GM18907 (cell line): ENCODE data around the gene DPP7.
A peak's percentile ranks its signal among the peaks of the same experiment; 100 is the strongest.

Source experiments
- ATAC-seq: cut with Tn5 transposase; IDR thresholded peaks from one replicate; pipeline ENCODE4 v1.9.1; 2021; ENCODE audit warnings: mild to moderate bottlenecking, moderate library complexity; ENCODE audit not compliant: unreplicated experiment

The DPP7 gene

DNA sequence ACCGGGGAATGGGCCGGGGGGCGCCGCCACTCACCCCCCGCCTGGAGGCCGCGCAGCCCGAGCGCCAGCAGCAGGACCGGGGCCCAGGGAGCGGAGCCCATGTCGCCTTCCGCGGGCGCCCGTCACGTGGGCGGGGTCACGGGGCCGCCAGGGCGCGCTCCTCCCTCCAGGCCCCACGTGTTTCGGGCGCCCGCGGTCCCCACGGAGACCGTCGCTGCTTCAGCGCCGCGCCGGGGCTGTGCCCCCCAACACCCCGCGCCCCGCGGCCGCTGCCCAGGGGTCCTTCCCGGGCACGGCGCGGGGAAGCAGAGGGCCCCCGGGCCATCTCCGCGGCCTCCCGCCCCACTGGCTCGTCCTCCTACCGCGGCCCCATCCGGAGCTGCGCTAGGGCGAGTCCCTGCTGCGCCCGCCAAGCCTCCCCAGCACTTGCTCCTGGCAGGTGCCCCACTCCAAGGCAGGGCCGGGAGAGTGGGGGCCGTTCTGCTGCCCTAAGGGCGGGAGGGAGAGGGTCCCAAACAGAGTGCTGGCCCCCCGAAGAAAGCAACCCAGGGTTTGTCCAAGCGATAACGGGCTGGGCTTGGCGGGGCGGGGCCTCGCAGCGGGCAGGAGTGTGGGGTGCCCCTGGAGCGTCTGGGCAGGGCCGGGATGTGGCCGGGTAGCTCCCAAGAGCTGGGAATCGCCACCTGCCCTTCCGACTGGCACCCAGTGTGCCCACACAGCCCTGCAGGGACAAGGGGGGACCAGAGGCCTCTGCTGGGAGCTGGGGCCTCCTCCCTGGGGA, at the start of gene DPP7:
Gene DPP7 (minus strand): TSS at position 121 of the 781 bp plus-strand sequence. CDS start 20 bp downstream, at position 101.
- peak; percentile 58 for ATAC-seq

DNA sequence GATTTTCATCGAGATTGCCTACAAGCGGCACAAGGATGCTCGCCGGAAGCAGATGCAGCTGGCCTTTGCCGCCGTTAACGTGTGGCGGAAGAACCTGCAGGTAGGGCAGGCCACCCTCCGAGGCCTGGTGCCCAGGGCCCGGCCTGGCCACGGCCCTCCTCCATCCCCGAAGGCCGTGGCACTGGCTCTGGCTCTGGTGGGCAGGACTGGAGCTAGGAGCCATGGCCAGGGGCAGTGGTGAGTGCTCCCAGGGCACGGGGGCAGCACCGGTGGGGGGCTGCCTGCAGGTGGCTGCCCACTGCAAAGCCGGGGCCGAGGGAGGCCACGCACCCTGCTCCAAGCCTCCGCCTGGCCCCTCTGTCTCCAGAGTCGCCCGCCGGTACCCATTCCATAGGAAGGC, 49.3 kb upstream of the DPP7 start:
- no peak for ATAC-seq

DNA sequence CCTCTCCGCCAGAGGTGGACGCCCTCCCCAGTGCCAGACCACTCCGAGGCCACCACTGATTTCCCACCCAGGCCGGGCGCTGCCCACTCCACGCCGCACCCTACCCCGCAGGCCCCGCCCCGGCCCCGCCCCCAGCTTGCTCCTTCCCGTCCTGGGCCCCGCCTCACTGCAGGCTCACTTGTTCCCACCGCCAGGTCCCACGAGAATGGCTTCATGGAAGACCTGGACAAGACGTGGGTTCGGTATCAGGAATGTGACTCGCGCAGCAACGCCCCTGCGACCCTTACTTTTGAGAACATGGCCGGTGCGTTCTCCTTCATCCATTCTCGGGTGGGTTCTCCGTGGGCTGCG, 48.8 kb upstream of the DPP7 start:
- ATAC-seq = no peak

DNA sequence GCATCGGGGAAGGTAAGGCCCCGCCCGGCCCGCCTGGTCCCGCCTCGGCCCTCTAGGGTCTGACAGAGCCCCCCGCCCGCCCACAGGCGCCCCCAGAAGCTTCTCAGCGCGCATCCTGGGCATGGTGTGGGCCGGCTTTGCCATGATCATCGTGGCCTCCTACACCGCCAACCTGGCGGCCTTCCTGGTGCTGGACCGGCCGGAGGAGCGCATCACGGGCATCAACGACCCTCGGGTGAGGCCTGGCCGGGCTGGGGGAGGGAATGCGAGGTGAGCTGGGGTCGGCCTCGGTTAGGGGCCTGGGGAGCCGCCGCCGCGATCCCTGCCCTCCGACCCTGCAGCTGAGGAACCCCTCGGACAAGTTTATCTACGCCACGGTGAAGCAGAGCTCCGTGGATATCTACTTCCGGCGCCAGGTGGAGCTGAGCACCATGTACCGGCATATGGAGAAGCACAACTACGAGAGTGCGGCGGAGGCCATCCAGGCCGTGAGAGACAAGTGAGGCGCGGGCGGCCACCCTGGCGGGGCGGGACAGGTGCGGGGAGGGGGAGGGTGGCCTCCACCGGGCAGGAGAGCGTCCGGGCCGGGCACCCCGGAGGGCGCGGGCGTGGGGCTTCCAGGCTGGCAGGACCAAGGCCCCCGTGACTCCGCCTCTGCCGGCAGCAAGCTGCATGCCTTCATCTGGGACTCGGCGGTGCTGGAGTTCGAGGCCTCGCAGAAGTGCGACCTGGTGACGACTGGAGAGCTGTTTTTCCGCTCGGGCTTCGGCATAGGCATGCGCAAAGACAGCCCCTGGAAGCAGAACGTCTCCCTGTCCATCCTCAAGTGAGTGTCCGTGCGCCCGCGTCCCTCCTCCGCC, 48.2 kb upstream of the DPP7 start:
- no peak for ATAC-seq

DNA sequence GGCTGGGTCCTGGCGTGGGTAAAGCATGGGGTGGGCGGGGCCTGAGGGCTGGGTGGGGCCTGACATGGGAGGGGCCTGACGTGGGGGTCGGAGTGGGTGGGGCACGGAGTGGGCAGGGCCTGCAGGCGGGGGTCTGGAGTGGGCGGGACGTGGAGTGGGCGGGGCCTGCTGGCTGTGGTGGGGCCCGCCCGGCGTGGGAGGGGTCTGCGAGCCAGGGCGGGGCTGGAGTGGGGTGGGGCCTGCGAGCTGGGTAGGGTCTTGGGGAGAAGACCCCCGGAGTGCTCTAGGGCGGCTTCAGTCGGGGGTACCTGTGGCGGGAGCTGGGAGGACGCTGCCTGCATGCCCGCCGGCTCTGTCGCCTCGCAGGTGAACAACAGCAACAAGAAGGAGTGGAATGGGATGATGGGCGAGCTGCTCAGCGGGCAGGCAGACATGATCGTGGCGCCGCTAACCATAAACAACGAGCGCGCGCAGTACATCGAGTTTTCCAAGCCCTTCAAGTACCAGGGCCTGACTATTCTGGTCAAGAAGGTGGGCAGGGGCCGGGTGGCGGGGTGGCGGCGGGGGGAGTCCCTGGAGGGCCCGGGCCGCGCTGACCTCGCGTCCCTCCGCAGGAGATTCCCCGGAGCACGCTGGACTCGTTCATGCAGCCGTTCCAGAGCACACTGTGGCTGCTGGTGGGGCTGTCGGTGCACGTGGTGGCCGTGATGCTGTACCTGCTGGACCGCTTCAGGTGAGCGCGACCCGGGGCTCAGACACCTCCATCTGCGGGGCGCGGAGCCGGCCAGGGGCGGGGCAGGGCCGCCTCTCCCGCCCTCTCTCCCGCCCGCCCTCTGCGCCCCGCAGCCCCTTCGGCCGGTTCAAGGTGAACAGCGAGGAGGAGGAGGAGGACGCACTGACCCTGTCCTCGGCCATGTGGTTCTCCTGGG, 47.3 kb upstream of the DPP7 start:
- ATAC-seq = no peak

DNA sequence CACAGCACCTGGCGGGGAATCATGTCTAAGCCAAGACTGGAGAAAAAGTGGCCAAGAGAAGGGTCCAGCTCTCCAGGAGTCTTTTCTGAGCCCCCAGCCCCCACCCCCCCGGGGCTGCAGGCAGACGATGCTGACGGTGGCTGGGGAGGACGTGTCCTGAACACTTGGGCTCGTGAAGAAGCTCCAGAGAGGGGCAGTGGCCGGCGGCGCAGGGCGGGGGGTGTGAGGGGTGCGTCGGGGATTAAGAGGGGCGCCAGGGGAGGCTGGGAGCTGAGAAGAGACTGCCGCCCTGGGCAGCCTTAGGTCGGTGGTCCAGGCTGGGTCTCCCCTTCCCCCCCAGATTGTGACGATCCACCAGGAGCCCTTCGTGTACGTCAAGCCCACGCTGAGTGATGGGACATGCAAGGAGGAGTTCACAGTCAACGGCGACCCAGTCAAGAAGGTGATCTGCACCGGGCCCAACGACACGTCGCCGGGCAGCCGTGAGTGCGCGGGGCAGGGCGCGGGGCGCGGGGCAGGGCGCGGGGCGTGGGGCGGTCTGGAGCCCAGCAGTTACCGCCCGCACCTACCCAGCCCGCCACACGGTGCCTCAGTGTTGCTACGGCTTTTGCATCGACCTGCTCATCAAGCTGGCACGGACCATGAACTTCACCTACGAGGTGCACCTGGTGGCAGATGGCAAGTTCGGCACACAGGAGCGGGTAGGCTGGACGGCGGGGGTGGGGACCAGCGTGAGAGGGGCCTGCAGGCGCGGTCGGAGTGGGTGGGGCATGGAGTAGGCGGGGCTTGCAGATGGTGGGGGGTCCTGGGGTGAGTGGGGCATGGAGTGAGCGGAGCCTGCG, 46.4 kb upstream of the DPP7 start:
- ATAC-seq = no peak

DNA sequence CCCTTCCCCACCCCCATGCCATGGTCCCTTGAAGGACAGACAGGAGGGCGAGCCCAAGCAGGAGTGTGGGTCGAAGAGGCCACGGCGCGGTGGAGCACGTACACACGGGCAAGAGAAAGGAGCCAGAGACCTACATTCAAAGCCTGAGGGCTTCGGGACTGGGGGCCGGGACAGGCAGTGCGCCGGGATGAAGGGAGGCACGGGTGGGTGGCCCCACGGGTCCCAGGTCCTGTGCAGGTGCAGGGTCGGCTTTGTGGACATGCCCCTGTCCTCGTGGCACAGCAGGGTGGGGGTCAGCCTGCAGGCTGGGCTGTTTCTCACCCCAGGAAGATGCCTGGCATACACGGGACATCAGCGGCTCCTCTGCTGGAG, 45.5 kb upstream of the DPP7 start:
- ATAC-seq = no peak

DNA sequence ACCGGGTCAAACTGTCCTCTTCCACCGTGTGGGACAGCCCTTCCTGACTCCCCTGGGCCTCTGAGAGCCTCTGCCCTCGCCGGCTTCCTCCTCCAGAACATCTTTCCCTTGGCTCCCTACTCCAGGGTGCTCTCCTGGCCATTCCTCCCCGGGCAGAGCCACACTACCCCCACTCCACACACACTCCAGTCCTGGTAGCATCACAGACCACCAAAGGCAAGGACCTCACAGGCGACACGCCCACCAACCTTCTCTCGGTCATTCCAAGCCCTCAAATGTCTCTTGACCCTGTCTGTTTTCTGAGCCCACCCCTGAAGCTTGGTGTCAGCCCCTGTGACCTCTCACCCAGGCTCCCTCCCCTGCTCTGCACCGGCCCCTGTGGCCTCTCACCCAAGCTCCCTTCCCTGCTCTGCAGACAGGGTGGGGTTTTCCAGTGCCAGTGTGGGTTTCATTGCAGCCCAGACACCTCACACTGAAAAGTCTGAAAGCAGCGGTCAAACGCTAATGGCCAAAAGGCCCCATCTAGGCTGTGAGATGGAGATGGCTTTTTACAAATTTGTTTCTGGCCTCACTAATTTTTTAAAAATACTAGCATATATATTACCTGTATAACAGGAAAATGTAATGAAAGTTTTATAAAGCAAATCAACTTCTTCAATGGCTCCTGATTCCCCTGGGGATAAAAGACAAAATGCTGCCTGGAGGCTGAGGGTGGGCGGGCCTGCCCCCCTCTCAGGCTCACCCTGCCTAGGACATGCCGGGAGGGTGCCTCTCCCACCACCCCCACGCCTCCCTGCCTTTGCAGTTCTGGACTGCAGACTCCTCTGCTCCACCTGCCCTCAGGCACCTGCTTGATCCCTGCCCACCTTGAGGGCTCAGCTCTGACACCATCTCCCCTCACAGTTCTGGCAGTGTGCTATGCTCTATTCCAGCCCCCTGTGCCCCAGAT, 44.8 kb upstream of the DPP7 start:
- no peak for ATAC-seq

DNA sequence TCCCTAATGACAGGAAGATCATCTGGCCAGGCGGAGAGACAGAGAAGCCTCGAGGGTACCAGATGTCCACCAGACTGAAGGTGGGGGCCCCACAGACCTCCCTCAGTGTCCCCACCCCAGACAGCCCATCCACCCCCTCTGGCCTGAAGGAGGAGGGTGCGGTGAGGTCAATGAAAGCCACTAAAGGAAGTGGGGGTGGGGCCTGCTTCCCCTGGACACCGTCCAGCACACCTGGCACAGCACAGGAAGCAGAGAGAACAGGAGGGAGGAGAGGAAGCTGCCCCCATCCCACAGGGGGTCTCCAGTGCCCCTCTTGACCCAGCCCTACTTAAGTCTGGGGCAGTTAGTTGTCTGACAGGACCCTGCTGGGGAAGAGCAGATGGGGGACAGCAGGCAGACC, 44.1 kb upstream of the DPP7 start:
- ATAC-seq = no peak

DNA sequence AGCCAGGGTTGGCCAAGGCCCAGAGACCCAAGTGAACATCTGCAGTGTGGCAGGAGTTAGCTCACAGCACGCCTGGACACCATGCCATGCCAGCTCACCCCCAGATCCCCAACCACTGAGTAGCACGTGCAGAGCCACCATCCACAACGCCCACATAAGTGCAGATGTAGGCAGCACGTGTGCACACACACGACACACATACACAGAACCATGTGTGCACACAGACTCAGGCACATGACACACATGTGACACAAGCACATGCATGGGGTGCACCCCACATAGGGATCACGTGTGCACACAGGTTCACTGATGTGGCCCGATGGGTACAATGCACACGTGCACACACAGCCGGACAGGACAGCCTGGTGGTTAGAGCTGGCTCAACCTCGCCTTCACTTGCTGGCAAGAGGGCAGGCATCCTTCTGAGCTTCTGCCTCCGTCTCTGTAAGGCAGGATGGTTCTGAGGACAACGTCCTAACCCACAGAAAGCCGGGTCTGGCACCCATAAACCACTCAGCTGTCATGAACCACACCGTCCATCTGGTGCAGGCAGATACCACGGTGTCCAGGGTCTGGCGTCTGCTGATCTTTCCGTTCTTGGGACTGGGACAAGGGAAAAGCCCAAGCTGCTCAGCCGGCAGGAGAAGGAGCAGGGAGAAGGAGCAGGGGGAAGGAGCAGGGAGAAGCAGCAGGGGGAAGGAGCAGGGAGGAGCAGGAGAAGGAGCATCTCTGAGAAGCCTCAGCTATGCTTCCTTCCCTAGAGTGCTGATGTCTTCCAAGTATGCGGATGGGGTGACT, 43.3 kb upstream of the DPP7 start:
- ATAC-seq = no peak

DNA sequence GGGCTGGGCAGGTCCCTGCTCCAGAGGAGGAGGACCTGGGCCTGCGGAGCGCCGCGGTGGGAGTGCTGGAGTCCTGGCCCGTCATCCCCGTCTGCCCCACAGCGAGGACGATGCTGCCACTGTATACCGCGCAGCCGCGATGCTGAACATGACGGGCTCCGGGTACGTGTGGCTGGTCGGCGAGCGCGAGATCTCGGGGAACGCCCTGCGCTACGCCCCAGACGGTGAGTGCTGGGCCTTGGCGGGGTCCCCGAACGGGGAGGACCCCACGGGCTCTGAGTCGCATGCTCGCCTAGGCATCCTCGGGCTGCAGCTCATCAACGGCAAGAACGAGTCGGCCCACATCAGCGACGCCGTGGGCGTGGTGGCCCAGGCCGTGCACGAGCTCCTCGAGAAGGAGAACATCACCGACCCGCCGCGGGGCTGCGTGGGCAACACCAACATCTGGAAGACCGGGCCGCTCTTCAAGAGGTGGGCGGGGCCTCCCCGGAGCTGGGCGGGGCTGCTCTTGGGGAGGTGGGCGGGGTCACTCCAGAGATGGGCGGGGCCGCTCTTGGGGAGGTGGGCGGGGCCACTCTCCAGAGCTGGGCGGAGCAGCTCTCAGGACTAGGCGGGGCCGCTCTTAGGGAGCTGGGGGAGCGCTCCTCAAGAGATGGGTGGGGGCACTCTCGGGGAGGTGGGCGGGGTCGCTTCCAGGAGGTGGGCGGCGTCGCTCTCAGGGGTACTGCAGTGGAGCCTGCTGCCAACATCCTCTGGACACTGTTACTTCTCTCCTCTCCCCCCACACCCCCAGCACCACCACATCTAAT, 42.2 kb upstream of the DPP7 start:
- no peak for ATAC-seq

DNA sequence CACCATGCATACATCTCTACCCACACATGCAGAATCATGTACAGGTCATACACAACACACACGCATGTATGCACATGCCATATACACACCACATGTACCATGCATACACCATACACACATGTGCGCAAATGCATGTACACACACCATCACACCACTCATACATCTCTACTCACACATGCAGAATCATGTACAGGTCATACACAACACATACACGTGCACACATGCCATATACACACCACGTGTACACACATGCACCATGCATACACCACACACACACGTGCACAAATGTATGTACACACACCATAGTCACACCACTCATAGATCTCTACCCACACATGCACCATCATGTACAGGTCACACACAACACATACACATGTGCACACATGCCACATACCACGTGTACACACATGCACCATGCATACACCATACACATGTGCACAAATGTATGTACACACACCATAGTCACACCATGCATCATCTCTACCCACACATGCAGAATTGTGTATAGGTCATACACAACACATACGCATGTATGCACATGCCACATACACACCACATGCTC, 38.4 kb upstream of the DPP7 start:
- ATAC-seq = no peak

DNA sequence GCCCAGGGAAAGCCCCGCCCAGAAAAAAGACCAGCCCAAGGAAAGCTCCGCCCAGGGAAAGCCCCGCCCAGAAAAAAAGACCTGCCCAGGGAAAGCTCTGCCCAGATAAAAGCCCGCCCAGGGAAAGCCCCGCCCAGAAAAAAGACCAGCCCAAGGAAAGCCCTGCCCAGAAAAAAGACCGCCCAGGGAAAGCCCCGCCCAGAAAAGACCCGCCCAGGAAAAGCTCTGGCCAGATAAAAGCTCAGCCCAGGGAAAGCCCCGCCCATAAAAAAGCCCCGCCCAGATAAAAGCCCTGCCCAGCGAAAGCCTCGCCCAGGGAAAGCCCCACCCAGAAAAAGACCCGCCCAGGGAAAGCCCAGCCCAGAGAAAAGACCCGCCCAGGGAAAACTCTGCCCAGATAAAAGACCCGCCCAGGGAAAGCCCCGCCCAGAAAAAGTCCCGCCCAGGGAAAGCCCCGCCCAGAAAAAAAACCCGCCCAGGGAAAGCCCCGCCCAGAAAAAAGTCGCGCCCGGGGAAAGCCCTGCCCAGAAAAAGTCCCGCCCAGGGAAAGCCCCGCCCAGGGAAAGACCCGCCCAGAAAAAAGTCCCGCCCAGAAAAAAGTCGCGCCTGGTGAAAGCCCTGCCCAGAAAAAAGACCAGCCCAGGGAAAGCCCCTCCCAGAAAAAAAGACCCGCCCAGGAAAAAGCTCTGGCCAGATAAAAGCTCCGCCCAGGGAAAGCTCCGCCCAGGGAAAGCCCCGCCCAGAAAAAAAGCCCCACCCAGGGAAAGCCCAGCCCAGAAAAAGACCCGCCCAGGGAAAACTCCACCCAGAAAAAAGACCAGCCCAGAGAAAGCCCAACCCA, 36.3 kb upstream of the DPP7 start:
- peak; percentile 41 for ATAC-seq

DNA sequence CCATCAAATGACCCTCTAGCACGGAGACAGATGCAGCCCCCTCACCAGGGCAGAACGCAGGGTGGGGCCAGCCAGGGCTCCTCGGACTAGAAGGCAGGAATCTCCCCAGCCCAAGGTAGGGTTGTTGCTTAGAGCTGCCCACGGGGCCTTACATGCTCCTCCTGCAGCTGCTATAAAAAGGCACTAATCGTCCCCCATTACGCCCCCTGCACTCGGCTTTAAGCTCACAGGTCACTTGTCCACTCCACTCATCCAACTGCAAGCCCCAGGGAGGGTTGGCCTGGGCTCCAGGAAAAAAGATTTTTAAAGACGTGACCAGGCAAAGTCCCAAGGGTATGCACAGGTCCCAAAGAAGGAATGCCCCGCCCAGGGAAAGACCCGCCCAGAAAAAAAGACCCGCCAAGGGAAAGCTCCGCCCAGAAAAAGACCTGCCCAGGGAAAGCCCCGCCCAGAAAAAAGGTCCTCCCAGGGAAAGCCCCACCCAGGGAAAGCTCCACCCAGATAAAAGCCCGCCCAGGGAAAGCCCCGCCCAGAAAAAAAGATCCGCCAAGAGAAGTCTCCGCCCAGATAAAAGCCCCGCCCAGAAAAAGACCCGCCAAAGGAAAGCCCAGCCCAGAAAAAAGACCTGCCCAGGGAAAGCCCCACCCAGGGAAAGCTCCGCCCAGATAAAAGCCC, 35.5 kb upstream of the DPP7 start:
- peak; percentile 16 for ATAC-seq

DNA sequence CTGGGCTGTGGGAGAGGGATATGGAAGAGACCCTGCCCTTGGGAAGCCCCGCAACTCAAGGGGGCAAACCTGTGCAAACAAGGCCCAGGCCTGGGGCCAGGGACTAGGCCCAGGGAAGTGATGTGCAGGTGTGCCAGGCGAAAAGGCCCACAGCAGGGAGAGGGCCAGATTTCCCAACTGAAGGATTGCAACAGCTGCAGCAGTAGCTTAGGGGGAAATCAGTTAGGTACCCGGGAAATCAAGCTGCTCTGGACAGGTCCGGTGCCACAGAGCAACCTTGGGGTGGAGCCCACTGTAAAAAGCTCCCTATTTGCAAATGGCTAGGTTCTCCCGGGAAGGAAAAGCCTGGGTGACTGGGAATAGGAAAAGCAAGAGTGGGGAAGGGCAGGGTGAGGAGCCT, 34.8 kb upstream of the DPP7 start:
- no peak for ATAC-seq

DNA sequence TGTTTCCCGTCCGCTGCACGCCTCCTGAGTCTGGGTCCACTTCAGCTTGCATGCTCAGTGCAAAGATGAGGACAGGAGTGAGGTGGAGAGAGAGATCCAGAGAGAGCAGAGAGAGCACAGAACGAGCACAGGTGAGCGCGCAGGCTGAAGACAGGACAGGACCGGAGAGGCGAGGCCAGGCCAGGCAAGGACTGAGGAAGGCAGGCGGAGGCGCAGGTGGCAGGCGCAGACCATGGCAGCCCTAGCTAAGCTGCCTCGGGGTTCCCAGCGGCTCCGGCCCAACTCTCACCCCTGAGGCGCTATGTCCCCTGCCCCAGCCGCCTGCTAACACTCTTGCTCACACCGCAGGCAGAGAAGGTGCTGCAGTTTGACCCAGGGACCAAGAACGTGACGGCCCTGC, 34.1 kb upstream of the DPP7 start:
- ATAC-seq = no peak
